HL-60 (cell line): ENCODE results near the gene ZMIZ1.

ENCODE experiments used
- GABPA ChIP-seq: IDR thresholded peaks from 2 replicates; pipeline ENCODE4 v1.6.1; 2012; ENCODE audit warnings: low read depth
- POLR2AphosphoS5 ChIP-seq: IDR thresholded peaks from 2 replicates; pipeline ENCODE4 v1.6.1; 2012; ENCODE audit warnings: low read depth
- SPI1 ChIP-seq: IDR thresholded peaks from 2 replicates; pipeline ENCODE4 v1.6.1; 2012; ENCODE audit warnings: low read depth, mild to moderate bottlenecking, borderline replicate concordance
- TF ChIP-seq, protein P1 (sequence below): IDR thresholded peaks from one replicate; pipeline ENCODE4 v1.5.1; 2011; ENCODE audit warnings: low read length, control low read depth, inconsistent platforms; ENCODE audit not compliant: insufficient read depth
- TF ChIP-seq, protein P2 (sequence below): IDR thresholded peaks from 2 replicates; pipeline ENCODE4 v1.6.1; 2012; ENCODE audit warnings: low read depth; ENCODE audit not compliant: insufficient replicate concordance

DNA sequence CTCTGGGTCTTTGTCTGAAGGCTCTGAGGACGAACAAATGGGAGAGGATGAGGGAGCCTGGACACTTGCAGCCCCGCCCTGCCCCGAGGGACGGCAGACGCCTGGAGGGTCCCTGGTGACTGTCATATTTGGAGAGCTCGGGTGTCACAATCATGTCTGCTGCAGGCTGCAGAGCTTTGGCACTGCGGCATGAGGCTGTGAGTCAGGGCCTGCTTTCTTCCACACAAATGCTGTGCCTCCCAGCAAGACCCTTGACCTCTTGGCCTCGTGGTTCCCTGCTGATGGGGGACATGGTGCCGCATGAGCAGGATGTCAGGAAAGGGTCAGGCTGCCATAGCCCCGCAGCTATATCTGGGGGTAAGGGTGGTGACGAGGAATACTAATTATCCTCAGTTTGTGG, 213.6 kb downstream of the ZMIZ1 start:
- TF ChIP-seq, protein P1, sequence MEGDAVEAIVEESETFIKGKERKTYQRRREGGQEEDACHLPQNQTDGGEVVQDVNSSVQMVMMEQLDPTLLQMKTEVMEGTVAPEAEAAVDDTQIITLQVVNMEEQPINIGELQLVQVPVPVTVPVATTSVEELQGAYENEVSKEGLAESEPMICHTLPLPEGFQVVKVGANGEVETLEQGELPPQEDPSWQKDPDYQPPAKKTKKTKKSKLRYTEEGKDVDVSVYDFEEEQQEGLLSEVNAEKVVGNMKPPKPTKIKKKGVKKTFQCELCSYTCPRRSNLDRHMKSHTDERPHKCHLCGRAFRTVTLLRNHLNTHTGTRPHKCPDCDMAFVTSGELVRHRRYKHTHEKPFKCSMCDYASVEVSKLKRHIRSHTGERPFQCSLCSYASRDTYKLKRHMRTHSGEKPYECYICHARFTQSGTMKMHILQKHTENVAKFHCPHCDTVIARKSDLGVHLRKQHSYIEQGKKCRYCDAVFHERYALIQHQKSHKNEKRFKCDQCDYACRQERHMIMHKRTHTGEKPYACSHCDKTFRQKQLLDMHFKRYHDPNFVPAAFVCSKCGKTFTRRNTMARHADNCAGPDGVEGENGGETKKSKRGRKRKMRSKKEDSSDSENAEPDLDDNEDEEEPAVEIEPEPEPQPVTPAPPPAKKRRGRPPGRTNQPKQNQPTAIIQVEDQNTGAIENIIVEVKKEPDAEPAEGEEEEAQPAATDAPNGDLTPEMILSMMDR = no peak
- TF ChIP-seq POLR2AphosphoS5 (no peak), GABPA (no peak), SPI1 (no peak)
- TF ChIP-seq, protein P2, sequence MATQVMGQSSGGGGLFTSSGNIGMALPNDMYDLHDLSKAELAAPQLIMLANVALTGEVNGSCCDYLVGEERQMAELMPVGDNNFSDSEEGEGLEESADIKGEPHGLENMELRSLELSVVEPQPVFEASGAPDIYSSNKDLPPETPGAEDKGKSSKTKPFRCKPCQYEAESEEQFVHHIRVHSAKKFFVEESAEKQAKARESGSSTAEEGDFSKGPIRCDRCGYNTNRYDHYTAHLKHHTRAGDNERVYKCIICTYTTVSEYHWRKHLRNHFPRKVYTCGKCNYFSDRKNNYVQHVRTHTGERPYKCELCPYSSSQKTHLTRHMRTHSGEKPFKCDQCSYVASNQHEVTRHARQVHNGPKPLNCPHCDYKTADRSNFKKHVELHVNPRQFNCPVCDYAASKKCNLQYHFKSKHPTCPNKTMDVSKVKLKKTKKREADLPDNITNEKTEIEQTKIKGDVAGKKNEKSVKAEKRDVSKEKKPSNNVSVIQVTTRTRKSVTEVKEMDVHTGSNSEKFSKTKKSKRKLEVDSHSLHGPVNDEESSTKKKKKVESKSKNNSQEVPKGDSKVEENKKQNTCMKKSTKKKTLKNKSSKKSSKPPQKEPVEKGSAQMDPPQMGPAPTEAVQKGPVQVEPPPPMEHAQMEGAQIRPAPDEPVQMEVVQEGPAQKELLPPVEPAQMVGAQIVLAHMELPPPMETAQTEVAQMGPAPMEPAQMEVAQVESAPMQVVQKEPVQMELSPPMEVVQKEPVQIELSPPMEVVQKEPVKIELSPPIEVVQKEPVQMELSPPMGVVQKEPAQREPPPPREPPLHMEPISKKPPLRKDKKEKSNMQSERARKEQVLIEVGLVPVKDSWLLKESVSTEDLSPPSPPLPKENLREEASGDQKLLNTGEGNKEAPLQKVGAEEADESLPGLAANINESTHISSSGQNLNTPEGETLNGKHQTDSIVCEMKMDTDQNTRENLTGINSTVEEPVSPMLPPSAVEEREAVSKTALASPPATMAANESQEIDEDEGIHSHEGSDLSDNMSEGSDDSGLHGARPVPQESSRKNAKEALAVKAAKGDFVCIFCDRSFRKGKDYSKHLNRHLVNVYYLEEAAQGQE = no peak
